ENCODE measurements around the gene APBB2. TPM values are rescaled to one million over a fixed set of nuclear protein-coding genes. Genes with fewer than 3 reads are reported as not detected.

APBB2 gene
- total and polyA plus RNA-seq, 2 donors (not counting 1 experiment from before 2014, with no cell fraction given) = 4.4 to 15.8 TPM

GRCh38 chr4:41052287-41052686 is 162.1 kb downstream of the APBB2 start:
- intact Hi-C loops (cut with micrococcal nuclease) = no loop called here
- H3K9me3 ChIP-seq (ENCODE audit: control extremely low read depth in 1 of 3, control insufficient read depth in 2 of 3, insufficient read depth in 1 of 3, low read length in 2 of 3) = peaks cover 0 to 4% (median 0%) of the 10 kb centered on the region in 3 donors

More at GRCh38 chr4:41052287-41052686, 162.1 kb downstream of the APBB2 start:
- Histone ChIP-seq H3K4me2 (replicated peaks; ENCODE audit: low read depth, low read length, poor library complexity, severe bottlenecking) (no peak overlapping the region), H3K27ac (ENCODE audit: low read length in 2 of 2) (no peak overlapping the region), H3K36me3 (replicated peaks in 1 of 2; ENCODE audit: control extremely low read depth in 1 of 2, control insufficient read depth in 1 of 2, extremely low read depth in 1 of 2, insufficient read depth in 2 of 2, low read length in 1 of 2) (no peaks in the 10 kb centered on the region), H3K79me2 (ENCODE audit: control insufficient read depth, insufficient read depth, low read length) (no peaks in the 10 kb centered on the region), H2AFZ (ENCODE audit: insufficient read depth, low read depth, low read length, poor library complexity, severe bottlenecking) (no peak overlapping the region), H3K27me3 (replicated peaks in 1 of 4; ENCODE audit: control extremely low read depth in 1 of 4, control insufficient read depth in 3 of 4, insufficient read depth in 4 of 4, low read length in 3 of 4) (no peaks in the 10 kb centered on the region), H3K4me1 (ENCODE audit: control insufficient read depth in 2 of 2, insufficient read depth in 2 of 2, low read length in 2 of 2) (no peaks in the 10 kb centered on the region), H4K20me1 (ENCODE audit: control insufficient read depth, insufficient read depth, low read length, poor library complexity, severe bottlenecking) (no peaks in the 10 kb centered on the region), H3K4me3 (ENCODE audit: control extremely low read depth in 1 of 5, extremely low read depth in 1 of 5, insufficient read depth in 1 of 5, low read depth in 2 of 5, low read length in 4 of 5) (no peak overlapping the region), H3K9ac (ENCODE audit: low read length) (no peak overlapping the region)
- Mint-ChIP-seq H3K27me3 (peaks cover 22% of the 10 kb centered on the region), H3K27ac (no peak overlapping the region), H3K4me1 (no peaks in the 10 kb centered on the region), H3K4me3 (no peak overlapping the region), H3K9me3 (ENCODE audit: insufficient read depth) (no peaks in the 10 kb centered on the region)
- ATAC-seq (ENCODE audit: low read depth) = no peak
- no peak for DNase-seq
- WGBS (ENCODE audit: insufficient coverage) = 96% methylated on average over 3 of the region's 5 CpGs
- no peak for TF ChIP-seq EZH2 (IDR thresholded peaks at IDR 0.05; ENCODE audit: borderline replicate concordance, insufficient read depth, low read depth, low read length, poor library complexity, severe bottlenecking)
- TF ChIP-seq CTCF (IDR thresholded peaks at IDR 0.05) = no peak
- ChIA-PET POLR2A (no interaction called here), CTCF (no interaction called here)
